Liver (tissue), 9 donors: ENCODE data around the gene AATK. TPM values are rescaled to one million over a fixed set of nuclear protein-coding genes. Genes with fewer than 3 reads are reported as not detected.

Experiments used
- DNase-seq: peaks from one replicate; pipeline ENCODE4 v3.0.0-alpha.2; 2017; ENCODE audit warnings: low spot score
- H3K27ac ChIP-seq, 2 donors: one replicate each; pipeline ENCODE4 v1.7.0; 2013; ENCODE audit warnings: inconsistent platforms in 2 of 2, low read length in 2 of 2, control low read depth in 1 of 2, low read depth in 1 of 2, mild to moderate bottlenecking in 1 of 2
- H3K27me3 ChIP-seq, 4 donors: one replicate each; pipeline versions ENCODE4 v1.6.1 to v1.7.0; 2013; ENCODE audit warnings: low read length in 3 of 4, inconsistent platforms in 1 of 4, mild to moderate bottlenecking in 1 of 4, moderate library complexity in 1 of 4; ENCODE audit not compliant: control insufficient read depth in 4 of 4, insufficient read depth in 4 of 4
- H3K36me3 ChIP-seq, 4 donors: one replicate each; pipeline versions ENCODE4 v1.6.1 to v1.7.0; 2013; ENCODE audit warnings: low read length in 3 of 4, mild to moderate bottlenecking in 3 of 4, low read depth in 1 of 4, moderate library complexity in 1 of 4; ENCODE audit not compliant: control insufficient read depth in 4 of 4, insufficient read depth in 3 of 4
- H3K4me1 ChIP-seq, 4 donors: one replicate each; pipeline versions ENCODE4 v1.6.1 to v1.7.0; 2013; ENCODE audit warnings: low read length in 3 of 4, mild to moderate bottlenecking in 3 of 4, moderate library complexity in 1 of 4; ENCODE audit not compliant: control insufficient read depth in 4 of 4, insufficient read depth in 4 of 4
- H3K4me3 ChIP-seq, 3 donors: one replicate each; pipeline versions ENCODE4 v1.6.1 to v1.7.0; 2013; ENCODE audit warnings: low read length in 3 of 3, control low read depth in 1 of 3, low read depth in 1 of 3, mild to moderate bottlenecking in 1 of 3
- H3K9ac ChIP-seq, 2 donors: one replicate each; pipeline ENCODE4 v1.7.0; 2013; ENCODE audit warnings: low read length in 2 of 2, mild to moderate bottlenecking in 2 of 2, moderate library complexity in 2 of 2, control low read depth in 1 of 2, low read depth in 1 of 2
- H3K9me3 ChIP-seq, 4 donors: one replicate each; pipeline versions ENCODE4 v1.6.1 to v1.7.0; 2013; ENCODE audit warnings: low read length in 3 of 4; ENCODE audit not compliant: control insufficient read depth in 4 of 4
- ATF3 ChIP-seq: IDR thresholded peaks from 2 replicates; pipeline ENCODE4 v1.6.1; 2016; ENCODE audit warnings: antibody characterized with exemption
- CTCF ChIP-seq: fragments of 150-350 bp; IDR thresholded peaks from 2 replicates; pipeline ENCODE4 v1.5.1; 2017; ENCODE audit warnings: improper control_type of control experiment, low read depth, low read length; ENCODE audit not compliant: missing input control
- EGR1 ChIP-seq, 2 donors: IDR thresholded peaks; 2 replicates each; pipeline ENCODE4 v1.6.1; 2016 to 2018; ENCODE audit warnings: antibody characterized with exemption in 2 of 2, low read depth in 2 of 2
- FOXA1 ChIP-seq: IDR thresholded peaks from 2 replicates; pipeline ENCODE4 v1.6.1; 2016; ENCODE audit warnings: antibody characterized with exemption
- FOXA2 ChIP-seq: IDR thresholded peaks from 2 replicates; pipeline ENCODE4 v1.6.1; 2016; ENCODE audit warnings: antibody characterized with exemption
- GABPA ChIP-seq, 2 donors: IDR thresholded peaks in 1 of 2; conservative IDR thresholded peaks in 1 of 2; 2 replicates each; pipeline ENCODE4 v1.6.1; 2016; ENCODE audit warnings: antibody characterized with exemption in 2 of 2, mild to moderate bottlenecking in 1 of 2, moderate library complexity in 1 of 2
- HNF4A ChIP-seq, 2 donors: conservative IDR thresholded peaks; 2 replicates each; pipeline ENCODE4 v1.6.1; 2016; ENCODE audit warnings: antibody characterized with exemption in 2 of 2, mild to moderate bottlenecking in 2 of 2
- HNF4G ChIP-seq: IDR thresholded peaks from 2 replicates; pipeline ENCODE4 v1.6.1; 2016; ENCODE audit warnings: antibody characterized with exemption
- JUND ChIP-seq, 2 donors: IDR thresholded peaks; 2 replicates each; pipeline ENCODE4 v1.6.1; 2016; ENCODE audit warnings: antibody characterized with exemption in 2 of 2
- MAX ChIP-seq: IDR thresholded peaks from 2 replicates; pipeline ENCODE4 v1.6.1; 2016; ENCODE audit warnings: antibody characterized with exemption
- NR2F2 ChIP-seq: IDR thresholded peaks from 2 replicates; pipeline ENCODE4 v1.6.1; 2016; ENCODE audit warnings: antibody characterized with exemption
- RAD21 ChIP-seq, 2 donors: IDR thresholded peaks; 2 replicates each; pipeline ENCODE4 v1.6.1; 2016; ENCODE audit warnings: antibody characterized with exemption in 2 of 2, mild to moderate bottlenecking in 2 of 2
- REST ChIP-seq: IDR thresholded peaks from 2 replicates; pipeline ENCODE4 v1.6.1; 2016; ENCODE audit warnings: antibody characterized with exemption, mild to moderate bottlenecking
- RXRA ChIP-seq, 2 donors: IDR thresholded peaks; 2 replicates each; pipeline ENCODE4 v1.6.1; 2017 to 2018; ENCODE audit warnings: antibody characterized with exemption in 2 of 2, mild to moderate bottlenecking in 1 of 2
- SP1 ChIP-seq: IDR thresholded peaks from 2 replicates; pipeline ENCODE4 v1.6.1; 2018; ENCODE audit warnings: antibody characterized with exemption, mild to moderate bottlenecking
- TAF1 ChIP-seq: conservative IDR thresholded peaks from 2 replicates; pipeline ENCODE4 v1.6.1; 2016; ENCODE audit warnings: antibody characterized with exemption, mild to moderate bottlenecking
- YY1 ChIP-seq: IDR thresholded peaks from 2 replicates; pipeline ENCODE4 v1.6.1; 2016; ENCODE audit warnings: antibody characterized with exemption, mild to moderate bottlenecking
- ZBTB33 ChIP-seq: IDR thresholded peaks from 2 replicates; pipeline ENCODE4 v1.6.1; 2016; ENCODE audit warnings: antibody characterized with exemption
- WGBS: extraction: QIAGEN DNeasy Blood & Tissue Kit; methylation state at CpG from one replicate; pipeline ENCODE4 v1.1.7; 2013; 5-methylcytosine and 5-hydroxymethylcytosine counted together
- polyA plus RNA-seq, 2 donors: library from polyadenylated mRNA; stranded (reverse) in 1 of 2; unstranded in 1 of 2; fragments of 200-250 nt in 1 of 2; fragments of >200 nt in 1 of 2; fragmentation: Nextera tagmentation in 1 of 2; extraction: Ambion mirVana in 1 of 2; gene quantifications; one replicate each; pipeline versions ENCODE4 v1.2.1 to v1.2.3, GENCODE V29; 2013 to 2015
- total RNA-seq, 2 donors: library from RNA; depleted of rRNA; stranded (reverse); fragments of >200 nt; gene quantifications; one replicate each; pipeline ENCODE4 v1.2.3, GENCODE V29; 2014
- donor health status: healthy.
- donor health status: healthy.
- donor health status: healthy.
- donor health status: healthy.
- donor health status: healthy.

The AATK gene
- total and polyA plus RNA-seq, 4 donors, result 0.24 to 2.3 (median 0.62) TPM

GRCh38 chr17:81085420-81085911 lies 80.6 kb downstream of the AATK start:
- Histone ChIP-seq H3K9me3 (no peaks in the 10 kb centered on the region), H3K27me3 (no peaks in the 10 kb centered on the region), H3K4me1 (peaks cover 22 to 51% (median 36%) of the 10 kb centered on the region in 4 donors), H3K36me3 (peaks cover 8 to 25% (median 15%) of the 10 kb centered on the region in 4 donors), H3K9ac (peak overlapping the region in 1 of 2 donors; percentile 3), H3K27ac (peak overlapping the region in 1 of 2 donors; percentile 92), H3K4me3 (no peak overlapping the region)
- DNase-seq, result no peak
- WGBS, result 85% methylated on average over 20 of the region's 20 CpGs
- no peak for TF ChIP-seq HNF4G
- no peak for TF ChIP-seq JUND (IDR thresholded peaks at IDR 0.05)
- TF ChIP-seq RAD21 (IDR thresholded peaks at IDR 0.05), result no peak
- no peak for TF ChIP-seq RXRA (IDR thresholded peaks at IDR 0.05)
- TF ChIP-seq ZBTB33, result no peak
- no peak for TF ChIP-seq ATF3
- no peak for TF ChIP-seq FOXA1
- no peak for TF ChIP-seq FOXA2
- no peak for TF ChIP-seq EGR1 (IDR thresholded peaks at IDR 0.05; ENCODE audit: low read depth in 2 of 2)
- TF ChIP-seq SP1, result no peak
- no peak for TF ChIP-seq REST
- no peak for TF ChIP-seq CTCF
- TF ChIP-seq NR2F2, result no peak
- TF ChIP-seq TAF1, result no peak
- no peak for TF ChIP-seq GABPA (IDR thresholded peaks at IDR 0.05 in 1 of 2, conservative IDR thresholded peaks at IDR 0.05 in 1 of 2)
- TF ChIP-seq MAX, result no peak
- TF ChIP-seq YY1, result no peak
- no peak for TF ChIP-seq HNF4A (conservative IDR thresholded peaks at IDR 0.05)
